DMS114 treated with DMSO at 0.1 percent for 48 hours (cell line): ENCODE measurements around the gene ZNF549.
"Not testable (repeated sequence)": the region's sequence is repeated elsewhere in the genome, so short reads cannot be mapped to it uniquely, and the experiment has no call there.

Experiments
- DNase-seq: peaks from one replicate; lab custom pipeline; 2025; ENCODE audit not compliant: unreplicated experiment; lab: John Stamatoyannopoulos, UW

ZNF549 gene

DNA sequence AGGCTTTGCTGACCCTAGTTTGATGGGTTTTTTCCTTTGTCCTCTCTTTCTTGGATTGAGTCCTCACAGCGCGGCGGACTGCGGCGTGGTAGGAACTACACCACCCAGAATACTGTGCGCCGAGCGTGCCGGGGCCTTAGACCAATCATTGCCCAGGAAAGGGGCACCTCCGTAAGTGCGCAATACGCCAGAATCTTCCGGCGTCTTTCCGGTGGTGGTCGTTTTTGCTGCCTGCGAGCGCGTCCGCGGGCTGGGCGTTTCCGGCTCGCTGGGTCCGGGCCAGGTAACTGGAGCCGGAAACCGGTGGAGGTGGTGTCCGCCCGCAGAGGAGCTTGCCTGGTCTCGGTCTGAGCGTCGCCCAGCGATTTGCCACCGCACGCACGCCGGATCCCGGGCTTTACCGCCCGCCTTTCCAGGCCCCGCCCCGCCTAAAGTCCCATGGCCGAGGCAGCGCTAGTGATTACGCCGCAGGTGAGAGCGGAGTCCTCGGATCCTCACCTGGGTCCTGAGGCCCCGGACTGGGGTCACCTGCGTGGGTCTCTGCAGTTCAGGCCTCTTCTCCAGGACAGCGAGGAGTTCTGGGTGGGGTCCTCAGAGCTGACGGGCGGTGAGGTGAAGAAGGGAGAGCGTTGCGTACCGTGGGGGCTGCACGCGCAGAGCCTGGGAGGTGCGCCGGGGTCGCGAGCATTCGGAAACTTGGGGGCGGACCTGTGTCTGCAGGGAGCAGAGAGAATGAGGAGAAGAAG is at the start of gene ZNF549:
TSS of gene ZNF549 (plus strand) at position 221 of the 746 bp plus-strand sequence. CDS start at position 439, 218 bp downstream.
- peak; percentile 92 for DNase-seq

DNA sequence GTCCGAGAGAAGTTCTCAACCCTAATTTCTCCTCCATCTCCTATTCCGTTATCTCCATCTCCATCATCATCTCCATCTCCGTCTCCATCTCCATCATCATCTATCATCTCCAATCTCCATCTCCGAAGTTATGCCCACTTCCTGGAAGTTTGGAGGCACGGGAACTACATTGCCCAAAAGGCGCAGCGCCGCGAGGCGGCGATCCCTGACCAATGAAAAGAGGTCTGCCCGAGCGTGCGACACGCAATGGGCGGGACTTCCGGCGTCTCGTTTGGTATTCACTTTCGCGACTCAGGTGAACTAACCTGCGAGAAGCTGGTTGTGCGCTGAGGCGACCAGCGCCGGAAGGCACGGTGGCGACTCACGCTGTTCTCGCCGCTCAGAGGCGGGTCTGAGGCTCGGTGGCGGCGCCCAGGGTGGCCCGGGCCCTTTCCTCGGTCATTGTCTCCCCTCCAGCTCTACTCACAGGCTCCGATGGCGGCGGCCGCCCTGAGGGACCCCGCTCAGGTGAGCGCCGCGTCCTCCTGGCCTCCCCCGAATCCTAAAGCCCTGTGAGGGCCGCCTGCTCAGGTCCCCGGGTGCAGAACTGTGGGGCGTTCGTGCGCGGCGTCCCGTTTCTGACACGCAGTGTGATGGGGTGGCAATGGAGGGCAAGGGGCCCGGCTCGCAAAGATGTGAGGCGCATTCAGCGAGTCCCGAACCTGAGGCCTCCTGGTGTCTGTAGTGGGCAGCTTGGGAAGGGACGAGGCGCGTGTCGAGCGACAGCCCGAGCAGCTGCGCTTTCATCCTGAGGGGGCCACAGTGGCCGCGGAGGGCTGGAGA is 39.5 kb upstream of the ZNF549 start, which contains the start of gene ZNF419:
TSS of gene ZNF419 (plus strand) at position 274 of the 822 bp plus-strand sequence. CDS start at position 475, 201 bp downstream.
- DNase-seq = peak; percentile 80

DNA sequence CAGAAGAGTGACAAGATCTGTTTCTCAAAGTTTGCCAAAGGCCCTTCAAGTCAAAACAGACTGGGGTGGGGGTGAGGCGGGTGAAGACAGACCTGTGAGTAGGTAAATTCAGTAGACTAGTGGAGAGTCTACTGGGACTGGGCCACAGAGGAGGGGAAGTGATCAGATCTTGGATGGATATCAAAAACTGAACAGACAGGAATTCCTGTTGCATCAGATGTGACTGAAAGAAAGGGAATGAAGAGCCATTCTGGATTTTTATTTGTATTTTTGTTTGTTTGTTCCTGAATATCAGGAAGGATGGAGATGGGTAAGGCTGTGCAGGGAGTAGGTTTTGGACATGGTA is 38.9 kb upstream of the ZNF549 start:
- not testable (repeated sequence) for DNase-seq

DNA sequence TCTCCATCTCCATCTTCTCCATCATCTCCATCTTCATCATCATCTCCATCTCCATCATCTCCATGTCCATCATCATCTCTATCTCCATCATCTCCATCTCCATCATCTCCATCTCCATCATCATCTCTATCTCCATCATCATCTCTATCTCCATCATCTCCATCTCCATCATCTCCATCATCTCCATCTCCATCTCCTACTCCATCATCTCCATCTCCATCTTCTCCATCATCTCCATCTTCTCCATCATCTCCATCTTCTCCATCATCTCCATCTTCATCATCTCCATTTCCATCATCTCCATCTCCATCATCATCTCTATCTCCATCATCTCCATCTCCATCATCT is 27.9 kb upstream of the ZNF549 start:
- not testable (repeated sequence) for DNase-seq

DNA sequence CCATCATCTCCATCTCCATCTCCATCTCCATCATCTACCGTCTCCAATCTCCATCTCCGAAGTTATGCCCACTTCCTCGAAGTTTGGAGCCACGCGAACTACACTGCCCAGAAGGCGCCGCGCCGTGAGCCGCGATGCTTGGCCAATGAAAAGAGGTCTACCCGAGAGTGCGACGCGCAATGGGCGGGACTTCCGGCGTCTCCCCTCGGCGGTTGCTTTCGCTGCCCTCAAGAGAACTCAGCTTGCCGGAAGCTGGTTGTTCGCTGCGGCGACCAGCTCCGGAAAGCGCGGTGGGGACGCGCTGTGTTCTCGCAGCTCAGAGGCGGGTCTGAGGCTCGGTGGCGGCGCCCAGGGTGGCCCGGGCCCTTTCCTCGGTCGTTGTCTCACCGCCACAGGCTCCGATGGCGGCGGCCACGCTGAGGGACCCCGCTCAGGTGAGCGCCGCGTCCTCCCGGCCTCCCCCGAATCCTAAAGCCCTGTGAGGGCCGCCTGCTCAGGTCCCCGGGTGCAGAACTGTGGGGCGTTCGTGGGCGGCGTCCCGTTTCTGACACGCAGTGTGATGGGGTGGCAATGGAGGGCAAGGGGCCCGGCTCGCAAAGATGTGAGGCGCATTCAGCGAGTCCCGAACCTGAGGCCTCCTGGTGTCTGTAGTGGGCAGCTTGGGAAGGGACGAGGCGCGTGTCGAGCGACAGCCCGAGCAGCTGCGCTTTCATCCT is 27.3 kb upstream of the ZNF549 start, which contains the start of gene ZNF773:
TSS of gene ZNF773 (plus strand) at position 259 of the 716 bp plus-strand sequence. CDS start at position 402, 143 bp downstream.
- DNase-seq = peak; percentile 92

DNA sequence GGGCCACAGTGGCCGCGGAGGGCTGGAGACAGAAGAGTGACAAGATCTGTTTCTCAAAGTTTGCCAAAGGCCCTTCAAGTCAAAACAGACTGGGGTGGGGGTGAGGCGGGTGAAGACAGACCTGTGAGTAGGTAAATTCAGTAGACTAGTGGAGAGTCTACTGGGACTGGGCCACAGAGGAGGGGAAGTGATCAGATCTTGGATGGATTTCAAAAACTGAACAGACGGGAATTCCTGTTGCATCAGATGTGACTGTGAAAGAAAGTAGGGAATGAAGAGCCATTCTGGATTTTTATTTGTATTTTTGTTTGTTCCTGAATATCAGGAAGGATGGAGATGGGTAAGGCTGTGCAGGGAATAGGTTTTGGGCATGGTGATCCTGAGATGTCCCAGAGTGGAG is 26.8 kb upstream of the ZNF549 start:
- DNase-seq = not testable (repeated sequence)

DNA sequence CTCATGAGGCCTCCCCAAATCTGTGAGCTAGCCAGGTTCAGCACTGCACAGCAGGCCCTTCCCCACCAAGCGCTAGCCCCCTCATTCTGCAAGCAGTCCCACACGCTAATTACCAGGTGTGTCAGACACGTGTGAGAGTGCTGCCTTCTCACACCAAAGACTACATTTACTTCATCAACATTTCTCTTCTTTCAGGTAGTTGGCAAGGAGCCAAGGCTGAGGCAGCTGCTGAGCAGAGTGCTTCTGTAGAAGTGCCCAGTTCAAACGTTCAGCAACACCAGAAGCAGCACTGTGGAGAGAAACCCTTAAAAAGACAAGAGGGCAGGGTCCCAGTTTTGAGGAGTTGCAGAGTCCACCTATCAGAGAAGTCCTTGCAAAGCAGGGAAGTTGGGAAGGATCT is 21.0 kb upstream of the ZNF549 start:
- no peak for DNase-seq

DNA sequence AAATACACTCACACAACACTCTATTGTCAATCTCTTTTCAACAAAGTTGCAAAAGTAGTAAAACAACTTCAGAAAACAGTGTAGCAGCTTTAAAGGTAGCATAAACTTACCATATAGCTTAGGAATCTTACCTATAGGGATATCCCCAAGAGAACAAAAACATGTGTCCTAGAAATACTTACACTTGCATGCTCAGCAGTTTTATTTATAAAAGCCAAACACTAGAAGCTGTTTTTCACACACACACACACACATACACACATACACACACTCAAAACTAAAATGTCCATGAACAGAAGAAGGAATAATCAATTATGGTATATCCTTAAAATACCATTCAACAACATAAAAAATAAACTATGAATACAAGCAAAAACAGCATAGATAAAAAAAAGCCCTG is 15.7 kb upstream of the ZNF549 start:
- no peak for DNase-seq

DNA sequence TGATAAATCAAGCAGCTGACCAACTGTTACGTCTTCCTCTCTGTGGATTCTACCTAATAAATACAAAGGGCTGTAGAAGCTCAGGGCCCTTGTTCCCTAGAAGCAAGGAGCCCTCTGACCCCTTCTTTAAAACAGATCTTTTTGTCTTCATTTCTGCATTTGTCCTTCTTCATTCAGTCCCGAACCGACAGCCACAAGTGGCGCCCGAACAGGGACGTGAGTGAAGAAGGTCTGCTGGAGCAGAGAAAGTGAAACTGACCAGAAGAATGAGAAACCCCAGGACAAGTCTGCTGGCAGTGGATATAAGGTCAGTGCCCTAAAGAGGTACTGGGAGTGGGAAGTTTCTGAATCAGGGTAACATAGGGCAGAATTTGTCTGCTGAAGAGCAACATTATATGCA is 14.3 kb upstream of the ZNF549 start:
- DNase-seq = no peak

DNA sequence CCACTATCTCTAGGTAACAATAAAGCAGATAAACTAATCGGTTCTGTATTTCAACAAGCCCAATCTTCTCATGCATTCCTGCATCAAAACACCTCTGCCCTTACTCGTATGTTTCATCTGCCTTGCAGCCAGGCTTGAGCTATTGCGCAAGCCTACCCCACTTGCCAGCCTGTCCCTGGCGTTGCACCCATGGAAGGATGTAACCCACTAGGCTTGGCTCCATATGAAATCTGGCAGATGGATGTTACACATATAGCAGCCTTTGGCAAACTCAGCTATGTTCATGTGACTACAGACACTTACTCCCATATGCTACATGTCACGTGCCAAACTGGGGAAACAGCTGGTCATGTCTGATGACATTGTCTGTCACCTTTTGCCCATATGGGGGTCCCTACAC is 11.9 kb upstream of the ZNF549 start:
- DNase-seq = no peak

DNA sequence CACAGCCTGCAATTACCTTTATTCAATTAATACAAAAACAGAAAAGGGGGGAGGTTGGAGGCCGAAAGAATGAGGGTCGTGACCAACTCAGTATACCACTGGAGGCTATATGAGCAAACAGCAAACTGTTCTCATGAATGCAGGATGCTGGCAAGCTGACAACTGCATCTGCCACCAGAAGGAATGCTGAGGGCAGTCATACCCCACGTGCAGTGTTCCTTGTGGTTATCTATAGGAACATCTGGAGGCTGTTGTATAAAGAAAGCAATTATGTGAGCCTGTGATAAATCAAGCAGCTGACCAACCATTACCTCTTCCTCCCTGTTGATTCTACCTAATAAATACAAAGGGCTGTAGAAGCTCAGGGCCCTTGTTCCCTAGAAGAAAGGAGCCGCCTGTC is 9.1 kb upstream of the ZNF549 start:
- DNase-seq = not testable (repeated sequence)

DNA sequence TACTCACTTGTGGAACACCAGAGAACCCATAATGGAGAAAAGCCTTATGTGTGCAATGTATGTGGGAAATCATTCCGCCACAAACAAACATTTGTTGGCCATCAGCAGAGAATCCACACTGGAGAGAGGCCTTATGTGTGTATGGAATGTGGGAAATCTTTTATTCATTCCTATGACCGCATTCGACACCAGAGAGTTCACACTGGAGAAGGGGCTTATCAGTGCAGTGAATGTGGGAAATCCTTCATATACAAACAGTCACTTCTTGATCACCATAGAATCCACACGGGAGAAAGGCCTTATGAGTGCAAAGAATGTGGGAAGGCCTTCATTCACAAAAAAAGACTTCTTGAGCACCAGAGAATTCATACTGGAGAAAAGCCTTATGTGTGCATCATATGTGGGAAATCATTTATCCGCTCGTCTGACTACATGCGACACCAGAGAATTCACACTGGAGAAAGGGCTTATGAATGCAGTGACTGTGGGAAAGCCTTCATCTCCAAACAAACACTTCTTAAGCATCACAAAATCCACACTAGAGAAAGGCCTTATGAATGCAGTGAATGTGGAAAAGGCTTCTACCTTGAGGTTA is 10.9 kb downstream of the ZNF549 start:
- DNase-seq = no peak

DNA sequence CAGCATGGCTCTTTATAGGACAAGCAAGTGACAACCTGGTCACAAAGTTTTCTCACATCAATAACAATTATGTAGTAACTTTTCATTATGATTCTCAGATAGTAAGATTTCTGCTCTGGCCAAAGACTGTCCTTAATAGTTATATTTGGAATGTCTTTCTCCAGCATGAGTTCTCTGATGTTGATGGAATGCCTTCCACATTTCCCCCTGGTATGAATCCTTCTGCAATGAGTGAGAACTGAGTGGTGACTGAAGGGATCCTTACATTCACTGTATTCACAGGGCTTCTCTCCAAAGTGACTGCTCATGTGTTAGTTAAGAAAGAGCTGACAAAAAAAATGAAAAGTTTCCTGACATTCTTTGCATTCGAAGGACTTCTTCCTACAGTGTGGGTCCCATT is 19.4 kb downstream of the ZNF549 start:
- DNase-seq = no peak

DNA sequence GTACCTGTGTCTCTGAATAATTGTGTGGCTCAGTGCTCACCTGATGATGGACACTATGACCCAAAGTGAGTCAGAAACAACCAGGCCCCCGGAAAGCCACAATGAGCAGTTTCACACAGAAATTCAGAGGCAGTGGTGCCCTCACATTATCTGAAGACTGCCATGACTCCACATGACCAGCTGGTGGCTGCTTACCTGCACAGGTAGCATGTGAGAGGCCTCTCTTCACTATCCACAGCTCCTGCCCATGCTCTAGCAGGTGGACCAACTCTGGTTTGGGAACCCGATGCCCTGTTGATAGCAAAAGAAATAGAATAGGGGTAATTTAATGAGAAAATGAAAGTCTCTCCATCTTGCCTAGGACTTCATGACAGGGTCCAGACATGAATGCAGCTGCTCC is 25.3 kb downstream of the ZNF549 start:
- no peak for DNase-seq

DNA sequence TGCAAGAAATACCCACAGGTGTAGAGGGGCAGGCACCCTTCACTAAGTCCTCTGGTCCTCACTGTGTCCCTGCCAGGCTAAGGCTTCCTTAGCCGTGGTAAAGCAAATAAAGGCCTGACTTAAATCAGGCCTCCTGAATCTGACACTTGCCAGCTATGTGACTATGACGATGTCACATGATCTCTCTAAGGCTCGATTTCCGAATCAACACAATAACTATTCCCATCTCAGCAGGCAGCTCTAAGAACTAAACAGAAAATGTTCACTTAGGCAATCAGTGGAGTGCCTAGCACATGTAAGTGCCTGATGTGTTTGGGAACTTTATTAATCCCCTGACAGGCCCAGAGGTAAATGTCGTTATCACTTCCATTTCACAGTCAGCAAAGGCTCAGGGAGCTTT is 30.5 kb downstream of the ZNF549 start:
- DNase-seq = no peak

DNA sequence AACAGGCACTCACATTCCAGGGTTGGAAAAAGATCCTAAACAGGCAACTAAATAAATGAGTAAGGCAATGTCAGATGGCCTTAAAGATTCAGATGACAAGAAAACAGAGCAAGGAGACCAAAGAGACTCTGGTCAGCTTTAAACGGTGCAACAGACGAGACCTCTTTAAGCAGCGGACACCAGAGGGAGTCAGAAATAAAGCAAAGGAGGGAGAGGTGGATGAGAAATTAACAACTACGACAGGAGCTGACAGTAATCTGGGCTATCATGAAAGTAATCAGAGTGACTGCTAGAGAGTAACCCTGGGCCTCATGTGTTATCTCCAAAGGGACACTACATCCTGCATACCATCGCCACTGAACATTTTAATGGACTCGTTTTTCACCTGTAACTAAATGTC is 31.4 kb downstream of the ZNF549 start:
- no peak for DNase-seq

DNA sequence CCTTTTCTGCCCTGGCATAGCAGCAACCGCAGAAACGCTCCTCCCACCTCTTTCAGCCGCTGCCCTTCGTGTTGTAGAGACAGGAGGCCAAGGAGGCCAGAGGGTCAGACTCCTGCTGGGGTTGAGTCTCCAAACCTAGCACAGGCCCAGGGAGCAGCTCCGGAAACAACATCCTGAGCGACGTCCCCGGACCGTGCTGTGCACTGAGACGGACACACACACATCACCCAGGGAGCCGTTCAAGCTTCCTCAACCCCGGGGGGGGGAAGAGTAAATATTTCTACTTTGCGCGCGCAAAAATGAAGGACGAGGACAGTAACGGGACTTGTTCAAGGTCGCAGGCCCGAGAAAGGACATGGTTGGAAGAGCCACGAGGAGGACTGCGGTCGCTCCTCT is 31.9 kb downstream of the ZNF549 start:
- DNase-seq = no peak

DNA sequence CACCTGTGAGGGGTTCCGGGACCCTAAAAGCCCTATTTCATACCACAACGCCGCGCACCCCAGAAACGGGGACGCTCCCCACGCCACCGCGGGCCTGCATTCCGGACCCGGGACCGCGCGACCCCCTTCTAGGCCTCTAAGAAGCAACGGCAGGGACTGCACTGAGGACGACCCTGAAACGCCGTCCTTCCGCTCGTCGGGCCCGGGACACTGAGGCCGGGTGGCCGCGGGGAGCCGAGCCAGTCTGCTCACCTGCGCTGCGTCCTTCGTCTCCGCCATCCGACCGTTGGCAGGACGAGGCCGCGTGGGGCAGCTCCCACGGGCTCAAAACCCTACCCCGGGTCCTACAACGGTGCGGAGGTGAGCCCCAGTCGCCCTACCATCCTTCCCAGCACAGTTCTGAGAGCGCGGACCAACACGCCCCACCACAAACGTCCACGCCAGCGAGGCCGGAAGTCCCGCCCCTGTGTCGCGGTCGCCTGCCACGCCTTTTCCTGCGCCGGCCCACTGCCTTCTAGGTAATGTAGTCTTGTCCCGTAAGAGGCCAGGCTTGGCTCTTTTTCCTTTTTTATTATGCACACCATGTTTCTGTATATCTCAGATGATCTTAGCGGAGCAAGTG is 32.4 kb downstream of the ZNF549 start, which contains the start of gene ZNF550:
TSS of gene ZNF550 (minus strand) at position 460 of the 622 bp plus-strand sequence. CDS start at position 279, 181 bp downstream.
- DNase-seq = peak; percentile 84

DNA sequence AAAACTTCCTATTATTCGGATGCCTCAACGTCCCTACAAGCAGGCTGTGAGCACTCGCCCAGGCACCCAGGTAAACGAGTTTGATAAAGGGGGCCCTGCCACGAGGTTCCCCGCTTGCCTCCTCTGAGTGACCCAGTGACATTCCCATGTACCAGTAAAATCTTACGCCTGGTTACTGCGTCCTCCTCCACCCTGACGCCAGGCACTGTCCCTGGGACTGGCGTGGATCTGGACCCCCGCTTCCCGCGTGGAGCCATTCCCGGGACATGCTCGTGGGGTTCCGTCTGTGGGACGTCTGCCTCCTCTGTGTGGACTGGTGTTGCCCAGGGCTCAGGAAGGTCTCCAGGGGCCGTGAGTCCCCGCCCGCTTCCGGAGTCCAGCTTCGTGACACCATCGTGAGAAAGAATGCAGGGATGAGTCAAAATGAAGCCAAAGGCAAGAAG is 32.9 kb downstream of the ZNF549 start:
- no peak for DNase-seq

DNA sequence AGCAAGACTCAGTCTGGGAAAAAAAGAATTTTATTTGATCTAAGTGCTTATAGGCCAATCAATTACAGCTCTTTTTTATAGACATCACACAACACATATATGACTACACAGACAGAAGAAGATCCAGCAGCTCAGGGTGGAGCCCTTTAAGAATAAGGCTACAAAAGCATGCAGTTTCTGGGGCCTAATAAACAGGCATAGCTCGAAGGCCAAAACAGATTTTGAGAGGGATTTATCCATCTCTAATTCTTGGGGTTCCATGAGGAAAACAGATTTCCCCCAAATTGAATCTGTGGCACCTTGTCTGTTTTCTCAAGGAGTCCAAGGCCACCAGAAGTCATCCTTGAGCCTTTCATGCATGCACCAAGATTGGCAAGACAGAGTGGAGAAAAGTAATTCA is 36.4 kb downstream of the ZNF549 start:
- no peak for DNase-seq
